ENCODE results near the gene BTBD9. TPM values are rescaled to one million over a fixed set of nuclear protein-coding genes. Genes with fewer than 3 reads are reported as not detected.

Gene BTBD9
- total RNA-seq, 2 donors from 2014 or later = 15.3 to 23.6 TPM

DNA sequence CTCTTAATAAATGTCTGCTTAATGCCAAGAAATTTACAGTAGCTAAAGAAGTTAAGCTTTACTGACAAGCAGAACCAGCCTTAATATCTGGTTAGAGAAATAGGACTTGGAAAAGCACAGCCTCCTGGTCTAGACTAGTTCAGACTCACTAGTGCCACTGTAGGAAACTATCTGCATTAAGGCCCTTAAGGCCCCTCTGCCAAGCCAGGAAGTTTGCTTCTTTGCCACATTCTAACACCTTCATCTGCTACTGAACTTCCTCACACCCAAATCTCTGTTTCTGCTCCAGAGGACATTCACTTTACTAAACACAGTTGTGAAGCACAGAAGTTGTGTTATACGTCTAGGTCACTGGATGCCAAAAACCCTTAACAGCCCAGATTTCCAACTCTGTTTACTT, 302.8 kb downstream of the BTBD9 start:
- H3K36me3 ChIP-seq = no peaks in the 10 kb centered on the region
- H3K4me1 ChIP-seq = no peaks in the 10 kb centered on the region
- H3K4me3 ChIP-seq = no peak overlapping the region
- intact Hi-C loops (cut with DNase I) = no loop called here
- no peak overlapping the region for H3K9ac ChIP-seq (ENCODE audit: low read depth in 2 of 2, low read length in 2 of 2)
- no peak overlapping the region for H3K27ac ChIP-seq
- H3K27me3 ChIP-seq = no peaks in the 10 kb centered on the region
- TF ChIP-seq, protein P1, sequence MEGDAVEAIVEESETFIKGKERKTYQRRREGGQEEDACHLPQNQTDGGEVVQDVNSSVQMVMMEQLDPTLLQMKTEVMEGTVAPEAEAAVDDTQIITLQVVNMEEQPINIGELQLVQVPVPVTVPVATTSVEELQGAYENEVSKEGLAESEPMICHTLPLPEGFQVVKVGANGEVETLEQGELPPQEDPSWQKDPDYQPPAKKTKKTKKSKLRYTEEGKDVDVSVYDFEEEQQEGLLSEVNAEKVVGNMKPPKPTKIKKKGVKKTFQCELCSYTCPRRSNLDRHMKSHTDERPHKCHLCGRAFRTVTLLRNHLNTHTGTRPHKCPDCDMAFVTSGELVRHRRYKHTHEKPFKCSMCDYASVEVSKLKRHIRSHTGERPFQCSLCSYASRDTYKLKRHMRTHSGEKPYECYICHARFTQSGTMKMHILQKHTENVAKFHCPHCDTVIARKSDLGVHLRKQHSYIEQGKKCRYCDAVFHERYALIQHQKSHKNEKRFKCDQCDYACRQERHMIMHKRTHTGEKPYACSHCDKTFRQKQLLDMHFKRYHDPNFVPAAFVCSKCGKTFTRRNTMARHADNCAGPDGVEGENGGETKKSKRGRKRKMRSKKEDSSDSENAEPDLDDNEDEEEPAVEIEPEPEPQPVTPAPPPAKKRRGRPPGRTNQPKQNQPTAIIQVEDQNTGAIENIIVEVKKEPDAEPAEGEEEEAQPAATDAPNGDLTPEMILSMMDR (IDR thresholded peaks at IDR 0.05) = no peak
- H3K9me3 ChIP-seq = no peaks in the 10 kb centered on the region
- DNase-seq = no peak

DNA sequence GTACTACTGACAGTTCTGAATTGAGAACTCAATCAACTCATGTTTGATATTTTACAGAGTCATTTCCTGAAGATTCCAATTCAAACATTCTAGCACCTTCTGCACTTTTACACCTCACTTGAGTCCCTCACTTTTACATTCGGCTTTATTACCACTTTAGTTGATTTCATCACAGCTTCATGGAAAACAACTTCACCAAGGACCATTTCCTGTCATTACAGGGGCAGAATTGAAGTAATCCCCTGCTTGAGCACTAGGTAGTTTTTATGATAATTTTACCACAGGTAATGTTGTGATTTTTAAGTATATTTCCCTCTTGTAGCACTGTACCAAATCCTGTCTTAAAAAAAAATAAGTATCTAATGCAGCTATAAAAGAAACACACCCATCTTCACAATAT, 312.9 kb downstream of the BTBD9 start:
- Histone ChIP-seq H3K9me3 (no peaks in the 10 kb centered on the region), H3K9ac (ENCODE audit: low read depth in 2 of 2, low read length in 2 of 2) (no peak overlapping the region), H3K4me3 (no peak overlapping the region), H3K27me3 (no peaks in the 10 kb centered on the region), H3K4me1 (no peaks in the 10 kb centered on the region), H3K27ac (no peak overlapping the region), H3K36me3 (no peaks in the 10 kb centered on the region)
- TF ChIP-seq, protein P1 (IDR thresholded peaks at IDR 0.05) = no peak
- intact Hi-C loops (cut with DNase I) = no loop called here
- no peak for DNase-seq

DNA sequence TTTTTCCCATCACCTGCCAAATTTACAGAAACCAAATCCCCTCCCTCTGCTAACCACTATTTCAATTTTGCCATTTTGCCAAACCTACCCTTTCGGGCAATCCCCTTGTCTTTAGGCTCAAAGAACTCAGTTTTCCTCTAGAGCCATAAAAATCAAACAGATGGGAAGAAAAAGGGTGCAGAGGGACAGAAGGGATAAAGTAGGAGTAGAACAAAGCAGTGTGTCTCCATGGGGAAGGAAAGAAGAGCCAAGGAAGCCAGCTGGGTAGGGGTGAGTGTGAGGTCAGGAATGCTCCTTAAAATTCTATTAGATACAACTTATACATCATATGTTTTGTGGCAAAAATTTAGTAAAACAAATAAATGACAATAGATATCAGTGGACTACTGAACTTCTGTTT, 316.5 kb downstream of the BTBD9 start:
- Histone ChIP-seq H3K9me3 (no peaks in the 10 kb centered on the region), H3K27me3 (no peaks in the 10 kb centered on the region), H3K27ac (no peak overlapping the region), H3K4me1 (no peaks in the 10 kb centered on the region), H3K9ac (ENCODE audit: low read depth in 2 of 2, low read length in 2 of 2) (no peak overlapping the region), H3K4me3 (no peak overlapping the region), H3K36me3 (no peaks in the 10 kb centered on the region)
- intact Hi-C loops (cut with DNase I) = no loop called here
- DNase-seq = no peak
- TF ChIP-seq, protein P1 (IDR thresholded peaks at IDR 0.05) = no peak

DNA sequence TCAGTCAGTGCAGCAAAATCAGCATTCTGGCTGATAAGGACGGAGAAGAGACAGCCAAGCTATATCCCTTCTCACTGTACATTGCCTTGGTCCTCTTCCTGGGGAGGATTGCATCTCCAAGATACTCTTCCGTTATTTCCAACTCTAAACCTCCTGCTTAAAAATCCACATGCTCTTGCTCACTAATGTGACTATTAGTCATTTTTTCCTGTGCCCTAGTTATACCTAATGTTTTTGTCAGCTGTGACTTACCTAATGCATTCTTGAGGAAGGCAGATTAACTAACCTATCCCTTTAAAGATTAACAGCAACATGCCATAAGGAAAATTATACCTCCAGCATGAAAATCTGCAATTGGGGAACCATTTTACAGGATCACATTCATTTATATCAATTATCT, 317.6 kb downstream of the BTBD9 start:
- no peak for DNase-seq
- no peak overlapping the region for H3K9ac ChIP-seq (ENCODE audit: low read depth in 2 of 2, low read length in 2 of 2)
- H3K27me3 ChIP-seq = no peaks in the 10 kb centered on the region
- TF ChIP-seq, protein P1 (IDR thresholded peaks at IDR 0.05) = no peak
- H3K27ac ChIP-seq = no peak overlapping the region
- no peaks in the 10 kb centered on the region for H3K9me3 ChIP-seq
- H3K36me3 ChIP-seq = no peaks in the 10 kb centered on the region
- H3K4me3 ChIP-seq = no peak overlapping the region
- H3K4me1 ChIP-seq = no peaks in the 10 kb centered on the region
- intact Hi-C loops (cut with DNase I) = no loop called here

DNA sequence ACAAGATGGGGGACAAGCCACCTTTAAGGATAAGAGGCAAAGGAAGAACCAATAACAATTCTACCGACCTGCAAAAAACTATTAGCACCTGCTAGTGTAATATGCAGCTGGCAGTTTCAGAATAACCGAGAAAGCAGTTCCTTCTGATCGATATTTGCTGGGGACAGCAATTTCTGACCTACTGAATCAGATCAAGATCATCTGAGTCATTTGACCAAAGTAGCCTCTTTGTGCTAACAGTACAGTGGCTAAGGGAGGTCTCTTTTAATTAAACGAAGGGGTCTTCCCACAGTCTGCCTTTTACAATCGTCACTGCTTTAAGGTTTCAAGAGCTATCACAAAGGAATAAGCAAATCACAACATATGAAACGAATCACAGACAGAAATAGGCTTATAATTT, 318.9 kb downstream of the BTBD9 start:
- TF ChIP-seq, protein P1 (IDR thresholded peaks at IDR 0.05) = no peak
- Histone ChIP-seq H3K36me3 (no peaks in the 10 kb centered on the region), H3K9ac (ENCODE audit: low read depth in 2 of 2, low read length in 2 of 2) (no peak overlapping the region), H3K9me3 (no peaks in the 10 kb centered on the region), H3K27ac (no peak overlapping the region), H3K4me1 (no peaks in the 10 kb centered on the region), H3K4me3 (no peak overlapping the region), H3K27me3 (no peaks in the 10 kb centered on the region)
- DNase-seq = no peak
- intact Hi-C loops (cut with DNase I) = no loop called here

DNA sequence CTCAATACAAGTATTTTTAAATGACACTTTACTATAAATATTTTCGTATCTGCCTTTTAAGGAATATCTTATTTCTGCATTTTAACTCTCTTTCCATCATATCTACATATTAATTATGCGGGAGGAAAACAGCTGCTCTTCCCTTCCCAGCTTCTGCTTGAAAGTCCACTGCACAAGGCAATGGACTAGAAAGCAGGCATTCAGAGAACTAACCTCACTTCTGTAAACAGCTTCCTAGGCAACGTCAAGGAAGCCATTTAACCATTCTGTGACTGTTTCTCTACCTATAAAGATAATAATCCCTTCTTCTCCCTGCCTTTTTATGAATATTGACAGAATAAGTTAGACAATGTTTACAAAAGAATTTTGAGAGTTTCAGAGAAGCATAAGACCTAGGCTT, 319.4 kb downstream of the BTBD9 start:
- DNase-seq = no peak
- intact Hi-C loops (cut with DNase I) = no loop called here
- TF ChIP-seq, protein P1 (IDR thresholded peaks at IDR 0.05) = no peak

More for the DNA sequence above, 319.4 kb downstream of the BTBD9 start:
- H3K4me1 ChIP-seq = no peaks in the 10 kb centered on the region
- H3K9me3 ChIP-seq = no peaks in the 10 kb centered on the region
- H3K27ac ChIP-seq = no peak overlapping the region
- H3K36me3 ChIP-seq = no peaks in the 10 kb centered on the region
- H3K9ac ChIP-seq (ENCODE audit: low read depth in 2 of 2, low read length in 2 of 2) = no peak overlapping the region
- no peak overlapping the region for H3K4me3 ChIP-seq
- no peaks in the 10 kb centered on the region for H3K27me3 ChIP-seq

Measured in colonic mucosa (tissue), 4 donors.